OCI-LY3 (cell line): ENCODE results near the gene MED16.

ENCODE experiments used
- EZH2phosphoT487 ChIP-seq: fragments of 200-600 bp; shearing (Covaris generic); IDR thresholded peaks from 2 replicates; pipeline ENCODE4 v1.6.1; 2018; ENCODE audit warnings: antibody characterized with exemption, mixed run types, low read depth
- TF ChIP-seq, protein P1 (sequence below): fragments of 200-600, 300-600 bp; sonication (generic); IDR thresholded peaks from 2 replicates; pipeline ENCODE4 v1.5.1; 2014; ENCODE audit warnings: antibody characterized with exemption, low read length, low read depth

DNA sequence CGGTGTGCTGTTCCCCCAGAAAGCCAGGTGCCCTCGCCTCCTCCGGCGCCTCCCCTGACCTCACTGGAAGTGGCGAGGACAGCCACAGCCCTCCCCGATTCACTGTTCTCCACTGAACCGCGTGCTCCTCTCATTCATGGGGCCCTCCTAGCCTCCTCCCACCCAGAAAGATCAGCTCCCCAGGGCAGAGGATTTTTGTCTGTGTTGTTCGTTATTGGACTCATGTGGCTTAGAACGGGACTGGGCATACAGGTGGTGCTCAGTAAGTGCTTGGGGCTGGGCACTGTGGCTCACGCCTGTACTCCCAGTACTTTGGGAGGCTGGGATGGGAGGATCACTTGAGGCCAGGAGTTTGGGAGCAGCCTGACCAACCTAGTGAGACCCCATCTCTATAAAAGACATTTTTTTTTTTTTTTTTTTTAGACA is 48.4 kb downstream of the MED16 start:
- TF ChIP-seq, protein P1, sequence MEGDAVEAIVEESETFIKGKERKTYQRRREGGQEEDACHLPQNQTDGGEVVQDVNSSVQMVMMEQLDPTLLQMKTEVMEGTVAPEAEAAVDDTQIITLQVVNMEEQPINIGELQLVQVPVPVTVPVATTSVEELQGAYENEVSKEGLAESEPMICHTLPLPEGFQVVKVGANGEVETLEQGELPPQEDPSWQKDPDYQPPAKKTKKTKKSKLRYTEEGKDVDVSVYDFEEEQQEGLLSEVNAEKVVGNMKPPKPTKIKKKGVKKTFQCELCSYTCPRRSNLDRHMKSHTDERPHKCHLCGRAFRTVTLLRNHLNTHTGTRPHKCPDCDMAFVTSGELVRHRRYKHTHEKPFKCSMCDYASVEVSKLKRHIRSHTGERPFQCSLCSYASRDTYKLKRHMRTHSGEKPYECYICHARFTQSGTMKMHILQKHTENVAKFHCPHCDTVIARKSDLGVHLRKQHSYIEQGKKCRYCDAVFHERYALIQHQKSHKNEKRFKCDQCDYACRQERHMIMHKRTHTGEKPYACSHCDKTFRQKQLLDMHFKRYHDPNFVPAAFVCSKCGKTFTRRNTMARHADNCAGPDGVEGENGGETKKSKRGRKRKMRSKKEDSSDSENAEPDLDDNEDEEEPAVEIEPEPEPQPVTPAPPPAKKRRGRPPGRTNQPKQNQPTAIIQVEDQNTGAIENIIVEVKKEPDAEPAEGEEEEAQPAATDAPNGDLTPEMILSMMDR = no peak
- no peak for TF ChIP-seq EZH2phosphoT487
